ENCODE results near the gene HSPA8. TPM values are rescaled to one million over a fixed set of nuclear protein-coding genes. Genes with fewer than 3 reads are reported as not detected.
A peak's percentile ranks its signal among the peaks of the same experiment; 100 is the strongest.

Gene HSPA8
- total and polyA plus RNA-seq, 2 of the 4 experiments (the other 2 are of a cell fraction): 2,309 to 4,346 TPM

- H3K9ac ChIP-seq (ENCODE audit: low read depth, low read length): no peak overlapping the region
- H2BK15ac ChIP-seq (ENCODE audit: low read depth, low read length): no peak overlapping the region
- H3K9me1 ChIP-seq (ENCODE audit: insufficient read depth, low read length): peaks cover 6% of the 10 kb centered on the region
- no peak overlapping the region for H4K5ac ChIP-seq (ENCODE audit: low read depth, low read length)
- H3K4me3 ChIP-seq (ENCODE audit: insufficient read depth, low read depth, low read length): no peak overlapping the region
- H3K9me3 ChIP-seq (ENCODE audit: control insufficient read depth, insufficient read depth, low read length): no peaks in the 10 kb centered on the region
- in situ Hi-C loops (cut with MboI; ENCODE audit: low sequenced_read_pairs) (no loop called here), dilution Hi-C loops (cut with HindIII; ENCODE audit: low sequenced_read_pairs, unreplicated experiment) (no loop called here), intact Hi-C loops (cut with micrococcal nuclease) (no loop called here)
- H3K23ac ChIP-seq (ENCODE audit: low read depth, low read length): no peak overlapping the region
- H3K27me3 ChIP-seq (ENCODE audit: control insufficient read depth, insufficient read depth, low read length): no peaks in the 10 kb centered on the region
- no peak overlapping the region for H3K56ac ChIP-seq (ENCODE audit: extremely low read depth, insufficient read depth, low read length)
- H3K36me3 ChIP-seq (ENCODE audit: control insufficient read depth, insufficient read depth, low read length): peaks cover 55% of the 10 kb centered on the region
- H4K8ac ChIP-seq (ENCODE audit: low read depth in 2 of 2, low read length in 2 of 2): no peak overlapping the region
- peak; percentile 66 for ATAC-seq (ENCODE audit: low read depth)
- BruUV-seq (replicated peaks): no TSS peak
- no peak overlapping the region for H2BK120ac ChIP-seq (ENCODE audit: low read depth, low read length)
- no peak overlapping the region for H2AK9ac ChIP-seq (replicated peaks; ENCODE audit: low read depth, low read length, poor library complexity)
- peaks cover 12% of the 10 kb centered on the region for H4K20me1 ChIP-seq (ENCODE audit: insufficient read depth, low read length)
- peaks cover 5% of the 10 kb centered on the region for H3K4me1 ChIP-seq (ENCODE audit: control insufficient read depth, insufficient read depth, low read length)
- H3K4me2 ChIP-seq (ENCODE audit: low read depth, low read length): no peak overlapping the region
- DNase-seq: peak; percentile 99
- H3K18ac ChIP-seq (ENCODE audit: low read depth, low read length): no peak overlapping the region
- TF ChIP-seq BHLHE40 (IDR thresholded peaks at IDR 0.05; ENCODE audit: low read depth, low read length) (peak; percentile 59), SMC3 (IDR thresholded peaks at IDR 0.05; ENCODE audit: low read depth, low read length) (no peak), NFE2L2 (IDR thresholded peaks at IDR 0.05; ENCODE audit: low read depth, low read length) (no peak), FOS (IDR thresholded peaks at IDR 0.05; ENCODE audit: low read depth, low read length) (peak; percentile 91), MAFK (IDR thresholded peaks at IDR 0.05; ENCODE audit: low read depth, low read length) (peak; percentile 22; the same call in 1 of the 2 replicates)
- no peak overlapping the region for H3K4ac ChIP-seq (ENCODE audit: low read depth, low read length)
- H2BK5ac ChIP-seq (ENCODE audit: low read depth, low read length, poor library complexity, severe bottlenecking): peak overlapping the region; percentile 12
- peak overlapping the region; percentile 3; the same call in 1 of the 2 replicates for H3K27ac ChIP-seq (ENCODE audit: insufficient read depth, low read length)
- no peak overlapping the region for H2BK20ac ChIP-seq (ENCODE audit: low read depth, low read length)
- no peak overlapping the region for H2AK5ac ChIP-seq (ENCODE audit: low read depth, low read length)
- POLR2A ChIA-PET (ENCODE audit: unreplicated experiment): interaction anchor here (0.6 to 1.3 kb wide), 2 partner anchors 19 to 22 kb away, joined by 3 to 7 read pairs; partner anchors contain the start of gene HSPA8
- CTCF ChIA-PET: interaction anchor here (1.0 kb wide), 1 partner anchor 178 kb away, joined by 3 read pairs; no protein-coding TSS in a partner anchor
- peaks cover 25 to 42% of the 10 kb centered on the region in 2 experiments for H3K79me1 ChIP-seq (ENCODE audit: low read depth in 1 of 2, low read length in 2 of 2)
- H2AFZ ChIP-seq (replicated peaks; ENCODE audit: low read length, poor library complexity): peak overlapping the region; percentile 39
- no peak overlapping the region for H4K91ac ChIP-seq (ENCODE audit: insufficient read depth, low read depth, low read length)
- no peak overlapping the region for H3K14ac ChIP-seq (replicated peaks; ENCODE audit: low read depth, low read length)
- no CpG with 5 or more reads among the region's 4 CpGs for WGBS, 2 experiments (ENCODE audit: extremely low coverage in 2 of 2, insufficient read length in 1 of 2)
Observed at GRCh38 chr11:123083623-123084029, 21.7 kb upstream of the HSPA8 start.
